ENCODE data around the gene DYTN. TPM values are rescaled to one million over a fixed set of nuclear protein-coding genes. Genes with fewer than 3 reads are reported as not detected.

The DYTN gene
- polyA plus RNA-seq, 3 donors from 2014 or later = not detected

DNA sequence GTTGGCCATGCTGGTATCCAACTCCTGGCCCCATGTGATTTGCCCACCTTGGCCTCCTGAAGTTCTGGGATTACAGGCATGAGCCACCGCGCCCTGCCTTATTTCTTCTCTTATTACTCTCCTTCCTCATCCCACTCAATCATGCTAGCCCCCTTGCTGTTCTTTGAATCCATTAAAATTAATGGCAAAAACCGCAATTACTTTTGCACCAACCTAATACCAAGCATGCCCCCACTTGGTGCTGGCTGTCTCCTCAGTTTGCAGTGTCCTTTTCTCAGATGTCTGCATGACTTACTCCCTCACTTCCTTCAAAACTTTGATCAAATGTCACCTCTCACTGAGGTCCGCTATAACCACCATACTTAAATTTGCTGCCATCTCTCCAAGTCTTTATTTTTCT lies 34.6 kb downstream of the DYTN start:
- H3K9me3 Mint-ChIP-seq = no peaks in the 10 kb centered on the region
- H3K36me3 Mint-ChIP-seq = no peaks in the 10 kb centered on the region

DNA sequence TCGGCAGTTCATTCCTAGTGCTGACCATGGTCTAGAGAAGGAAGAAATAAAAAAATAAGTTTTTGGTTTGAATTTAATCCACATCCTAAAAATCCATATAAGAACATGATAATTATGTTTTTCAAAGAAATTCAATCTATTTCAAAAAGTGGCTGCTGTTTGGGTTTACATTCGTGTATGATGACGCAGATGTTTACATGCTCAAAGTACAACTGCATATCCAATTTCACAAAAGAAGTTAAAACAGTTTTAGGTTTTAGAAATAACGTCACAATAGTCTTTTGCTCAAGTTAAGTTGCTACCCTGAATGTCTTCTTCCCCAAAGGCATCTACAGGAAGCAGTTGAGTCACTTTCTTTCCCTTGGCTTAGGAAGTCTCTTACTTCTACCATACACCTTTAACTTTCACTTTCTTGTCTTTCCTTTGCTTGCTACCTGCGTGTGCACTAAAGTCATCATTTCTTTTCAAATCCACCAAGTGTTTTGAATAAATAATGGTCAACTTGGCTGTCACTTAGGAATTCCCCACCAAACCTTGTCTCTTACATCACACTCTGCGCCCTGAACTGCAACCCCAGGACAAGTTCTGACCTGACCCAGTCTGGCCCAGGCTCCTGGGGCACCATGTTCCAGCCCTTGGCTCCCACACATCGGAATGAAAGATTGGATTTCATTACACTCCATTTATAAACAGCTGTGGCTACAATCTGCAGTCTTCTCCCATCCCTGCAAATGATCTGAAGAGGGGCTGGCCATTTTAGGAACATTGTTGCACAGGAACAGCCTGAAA lies 47.5 kb downstream of the DYTN start:
- no peaks in the 10 kb centered on the region for H3K4me1 Mint-ChIP-seq
- no peaks in the 10 kb centered on the region for H3K9me3 Mint-ChIP-seq
- no peak overlapping the region for H3K4me3 Mint-ChIP-seq
- no peak overlapping the region for H3K27ac Mint-ChIP-seq
- no peaks in the 10 kb centered on the region for H3K36me3 Mint-ChIP-seq
- DNase-seq = no peak
- H3K27me3 Mint-ChIP-seq (ENCODE audit: low read depth in 3 of 3) = peaks cover 0 to 10% (median 5%) of the 10 kb centered on the region in 3 donors

More for the DNA sequence above, 34.6 kb downstream of the DYTN start:
- no peak overlapping the region for H3K27ac Mint-ChIP-seq
- no peak overlapping the region for H3K4me3 Mint-ChIP-seq
- no peaks in the 10 kb centered on the region for H3K4me1 Mint-ChIP-seq
- peaks cover 2 to 6% (median 2%) of the 10 kb centered on the region in 3 donors for H3K27me3 Mint-ChIP-seq (ENCODE audit: low read depth in 3 of 3)
- no peak for DNase-seq

- Mint-ChIP-seq H3K9me3 (no peaks in the 10 kb centered on the region), H3K36me3 (no peaks in the 10 kb centered on the region), H3K4me1 (no peaks in the 10 kb centered on the region), H3K27me3 (ENCODE audit: low read depth in 3 of 3) (peaks cover 0 to 16% (median 0%) of the 10 kb centered on the region in 3 donors), H3K27ac (no peak overlapping the region), H3K4me3 (no peak overlapping the region)
- DNase-seq = no peak
Measured at GRCh38 chr2:206665251-206665650, 52.9 kb downstream of the DYTN start.

GRCh38 chr2:206657087-206657486 lies 61.1 kb downstream of the DYTN start:
- no peaks in the 10 kb centered on the region for H3K4me1 Mint-ChIP-seq
- no peak overlapping the region for H3K27ac Mint-ChIP-seq
- peaks cover 0 to 5% (median 0%) of the 10 kb centered on the region in 3 donors for H3K36me3 Mint-ChIP-seq
- DNase-seq = no peak
- peaks cover 0 to 13% (median 7%) of the 10 kb centered on the region in 6 donors for H3K9me3 Mint-ChIP-seq
- H3K4me3 Mint-ChIP-seq = no peak overlapping the region
- peaks cover 0 to 13% (median 9%) of the 10 kb centered on the region in 3 donors for H3K27me3 Mint-ChIP-seq (ENCODE audit: low read depth in 3 of 3)

DNA sequence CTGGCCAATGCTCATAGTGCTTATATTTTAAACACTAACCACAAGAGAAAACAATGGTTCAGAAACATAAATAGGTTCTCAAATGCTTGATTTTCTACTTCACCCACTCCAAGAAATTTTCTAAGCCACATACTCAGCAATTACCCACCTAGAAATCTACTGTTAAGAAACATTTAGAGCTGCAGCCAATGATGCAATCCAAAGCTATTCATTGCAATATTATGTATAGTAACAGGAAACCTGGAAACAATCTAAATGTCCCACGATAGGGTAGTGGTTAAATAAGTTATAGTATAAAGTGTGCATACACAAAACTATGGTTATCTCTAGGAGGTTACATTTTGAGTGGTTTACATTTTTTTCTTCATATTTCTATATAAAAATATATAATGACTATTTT lies 70.2 kb downstream of the DYTN start:
- no peak overlapping the region for H3K27ac Mint-ChIP-seq
- peaks cover 0 to 5% (median 0%) of the 10 kb centered on the region in 3 donors for H3K27me3 Mint-ChIP-seq (ENCODE audit: low read depth in 3 of 3)
- H3K4me1 Mint-ChIP-seq = no peaks in the 10 kb centered on the region
- no peak overlapping the region for H3K4me3 Mint-ChIP-seq
- H3K9me3 Mint-ChIP-seq = peaks cover 0 to 2% (median 0%) of the 10 kb centered on the region in 6 donors
- no peaks in the 10 kb centered on the region for H3K36me3 Mint-ChIP-seq
- DNase-seq = no peak

DNA sequence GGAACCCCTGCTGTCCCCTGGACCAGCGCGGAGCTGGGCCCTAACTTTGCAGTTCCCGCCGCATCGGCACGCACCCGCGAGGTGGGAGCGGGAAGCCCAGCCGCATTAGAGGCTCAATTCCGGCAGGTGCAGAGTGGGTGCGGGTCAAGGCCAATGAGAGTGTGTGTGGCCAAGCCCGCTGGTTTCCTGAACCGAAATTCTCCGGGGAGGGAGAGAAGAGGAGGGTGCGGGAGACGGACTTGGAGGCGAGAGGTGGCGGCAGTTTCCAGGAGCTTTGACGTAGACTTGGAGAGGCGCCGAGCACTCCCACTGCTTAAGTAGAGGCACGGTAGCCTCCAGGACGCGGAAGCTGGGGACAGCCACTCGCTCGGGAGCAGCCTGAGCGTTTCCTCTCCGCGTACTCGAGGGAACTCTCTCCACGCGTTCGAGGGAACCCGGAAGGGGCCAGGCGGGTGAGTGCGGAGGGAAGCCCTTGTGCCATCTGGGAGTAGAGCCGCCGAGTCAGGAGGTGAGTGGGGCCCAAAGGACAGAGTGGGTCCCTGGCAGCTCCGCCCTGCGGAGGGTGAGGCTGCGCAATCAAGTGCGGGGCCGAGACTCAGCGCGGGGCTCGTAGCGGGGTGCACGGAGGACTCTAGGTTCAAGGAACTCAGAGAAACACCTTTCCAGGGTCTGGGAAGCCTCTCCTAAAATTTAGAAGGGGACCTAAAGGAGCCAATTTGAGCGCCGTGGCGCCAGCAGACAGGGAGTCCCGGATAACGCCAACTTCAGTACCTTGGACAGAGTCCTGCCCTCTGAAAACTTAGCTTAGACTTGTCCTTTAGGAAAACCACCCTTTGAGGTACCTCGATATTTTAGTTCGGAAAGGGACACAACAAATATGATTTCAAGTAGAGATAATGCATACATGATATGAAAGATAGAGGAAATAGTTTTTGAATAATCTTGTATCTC lies 75.8 kb downstream of the DYTN start, which contains the start of gene FAM237A:
TSS of gene FAM237A (plus strand) at position 413 of the 951 bp plus-strand sequence. CDS start 1,750 bp downstream, outside the sequence.
- Mint-ChIP-seq H3K9me3 (peaks cover 0 to 2% (median 0%) of the 10 kb centered on the region in 6 donors), H3K36me3 (no peaks in the 10 kb centered on the region), H3K27me3 (ENCODE audit: low read depth in 3 of 3) (peaks cover 0 to 10% (median 4%) of the 10 kb centered on the region in 3 donors), H3K4me1 (no peaks in the 10 kb centered on the region), H3K27ac (no peak within 1 kb of the TSS), H3K4me3 (no peak within 1 kb of the TSS)
- DNase-seq = peak in 1 of 3 donors; percentile 3

DNA sequence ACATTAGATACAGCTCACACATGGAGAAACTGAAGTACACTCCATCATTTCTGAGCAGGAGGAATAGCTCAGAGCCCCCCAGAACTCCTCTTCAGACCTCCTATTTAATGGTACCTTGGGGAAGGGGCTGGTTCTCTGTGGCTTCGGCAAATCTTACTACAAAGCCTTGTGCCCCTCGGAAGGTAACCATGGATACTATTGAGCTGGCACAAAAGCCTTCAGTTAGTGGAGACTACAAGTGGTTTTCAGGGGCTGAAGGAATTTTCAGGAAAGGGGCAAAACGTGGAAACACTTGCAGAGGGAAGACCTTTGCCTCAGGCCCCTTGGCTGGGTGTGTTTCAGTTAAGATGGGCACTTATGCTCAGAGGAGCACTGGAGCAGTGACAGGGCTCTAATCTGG lies 77.0 kb downstream of the DYTN start:
- Mint-ChIP-seq H3K4me3 (no peak overlapping the region), H3K4me1 (no peaks in the 10 kb centered on the region), H3K36me3 (no peaks in the 10 kb centered on the region), H3K27me3 (ENCODE audit: low read depth in 3 of 3) (peaks cover 0 to 9% (median 4%) of the 10 kb centered on the region in 3 donors), H3K27ac (no peak overlapping the region), H3K9me3 (peaks cover 0 to 2% (median 0%) of the 10 kb centered on the region in 6 donors)
- no peak for DNase-seq

GRCh38 chr2:206639636-206640035 lies 78.6 kb downstream of the DYTN start:
- no peak for DNase-seq
- peaks cover 0 to 2% (median 0%) of the 10 kb centered on the region in 6 donors for H3K9me3 Mint-ChIP-seq
- no peaks in the 10 kb centered on the region for H3K4me1 Mint-ChIP-seq
- H3K27ac Mint-ChIP-seq = no peak overlapping the region
- H3K4me3 Mint-ChIP-seq = no peak overlapping the region
- peaks cover 0 to 10% (median 4%) of the 10 kb centered on the region in 3 donors for H3K27me3 Mint-ChIP-seq (ENCODE audit: low read depth in 3 of 3)
- no peaks in the 10 kb centered on the region for H3K36me3 Mint-ChIP-seq

DNA sequence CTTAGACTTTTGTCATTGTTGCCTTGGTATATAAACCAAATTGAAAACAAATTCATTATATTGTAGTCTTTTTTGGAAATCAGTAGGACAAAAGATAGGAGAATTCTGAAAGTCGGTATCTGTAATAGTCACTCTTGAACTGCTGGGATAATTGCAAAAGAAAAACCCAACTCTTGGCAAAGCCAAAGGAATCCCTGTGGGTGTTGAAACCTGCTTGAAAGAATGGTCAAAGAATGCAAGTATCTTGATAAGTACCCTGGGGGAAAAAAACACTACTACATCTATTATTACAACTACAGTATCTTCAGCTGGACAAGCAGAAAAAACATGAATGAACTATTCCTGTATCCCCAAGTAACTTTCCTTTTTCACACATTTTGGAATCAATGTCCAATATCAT lies 83.2 kb downstream of the DYTN start:
- no peaks in the 10 kb centered on the region for H3K36me3 Mint-ChIP-seq
- H3K27me3 Mint-ChIP-seq (ENCODE audit: low read depth in 3 of 3) = peaks cover 0 to 2% (median 2%) of the 10 kb centered on the region in 3 donors
- H3K4me3 Mint-ChIP-seq = no peak overlapping the region
- no peaks in the 10 kb centered on the region for H3K4me1 Mint-ChIP-seq
- no peak for DNase-seq
- H3K27ac Mint-ChIP-seq = no peak overlapping the region
- peaks cover 0 to 2% (median 0%) of the 10 kb centered on the region in 6 donors for H3K9me3 Mint-ChIP-seq

DNA sequence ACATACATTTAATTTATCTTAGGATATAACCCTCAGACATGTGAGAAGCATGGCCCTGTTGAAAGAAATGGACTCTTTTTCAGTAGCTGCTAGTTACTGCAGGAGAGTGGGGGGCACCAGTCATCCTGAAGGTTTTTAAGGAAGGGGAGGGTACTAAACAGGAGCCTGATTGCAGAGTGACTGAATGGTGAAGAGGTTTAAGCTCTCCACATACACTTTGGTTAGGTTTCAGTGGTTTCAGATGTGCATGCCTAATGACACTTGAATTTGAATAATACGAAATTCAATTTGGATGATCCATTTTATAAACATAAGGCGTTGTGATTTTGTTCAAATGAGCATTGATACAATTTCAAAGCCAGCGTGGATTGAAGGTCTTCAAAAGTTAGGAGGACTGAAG lies 86.9 kb downstream of the DYTN start:
- no peak for DNase-seq
- no peak overlapping the region for H3K27ac Mint-ChIP-seq
- no peaks in the 10 kb centered on the region for H3K36me3 Mint-ChIP-seq
- peaks cover 0 to 8% (median 0%) of the 10 kb centered on the region in 6 donors for H3K9me3 Mint-ChIP-seq
- H3K27me3 Mint-ChIP-seq (ENCODE audit: low read depth in 3 of 3) = peaks cover 0 to 6% (median 4%) of the 10 kb centered on the region in 3 donors
- no peak overlapping the region for H3K4me3 Mint-ChIP-seq
- H3K4me1 Mint-ChIP-seq = no peaks in the 10 kb centered on the region

DNA sequence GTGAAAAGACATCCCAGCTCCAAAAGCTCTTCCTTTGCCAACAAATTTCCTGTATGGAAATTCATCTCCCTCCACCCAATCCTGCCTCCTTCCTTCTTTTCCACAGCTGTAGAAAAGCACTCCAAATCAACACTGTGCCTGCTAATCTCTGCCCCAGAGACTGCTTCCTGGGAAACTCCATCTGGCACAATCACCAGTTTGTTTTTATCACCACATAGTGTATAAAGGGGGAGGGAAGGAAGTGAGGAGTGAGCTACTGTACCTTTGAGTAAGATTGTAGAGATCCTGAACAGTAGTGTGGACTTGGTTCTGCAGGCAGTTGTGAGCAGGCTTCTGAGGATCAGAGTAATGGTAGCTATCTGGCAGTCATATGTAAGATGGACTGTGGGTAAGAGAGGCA lies 90.6 kb downstream of the DYTN start:
- peaks cover 0 to 12% (median 1%) of the 10 kb centered on the region in 6 donors for H3K9me3 Mint-ChIP-seq
- H3K4me3 Mint-ChIP-seq = no peak overlapping the region
- no peak overlapping the region for H3K27ac Mint-ChIP-seq
- no peak for DNase-seq
- peaks cover 0 to 8% (median 2%) of the 10 kb centered on the region in 3 donors for H3K27me3 Mint-ChIP-seq (ENCODE audit: low read depth in 3 of 3)
- H3K36me3 Mint-ChIP-seq = no peaks in the 10 kb centered on the region
- H3K4me1 Mint-ChIP-seq = no peaks in the 10 kb centered on the region

- Mint-ChIP-seq H3K4me1 (no peaks in the 10 kb centered on the region), H3K9me3 (peaks cover 0 to 12% (median 1%) of the 10 kb centered on the region in 6 donors), H3K27ac (no peak overlapping the region), H3K36me3 (no peaks in the 10 kb centered on the region), H3K27me3 (ENCODE audit: low read depth in 3 of 3) (peaks cover 0 to 8% (median 2%) of the 10 kb centered on the region in 3 donors), H3K4me3 (no peak overlapping the region)
- DNase-seq = no peak
Measured at GRCh38 chr2:206626108-206626507, 92.1 kb downstream of the DYTN start.

DNA sequence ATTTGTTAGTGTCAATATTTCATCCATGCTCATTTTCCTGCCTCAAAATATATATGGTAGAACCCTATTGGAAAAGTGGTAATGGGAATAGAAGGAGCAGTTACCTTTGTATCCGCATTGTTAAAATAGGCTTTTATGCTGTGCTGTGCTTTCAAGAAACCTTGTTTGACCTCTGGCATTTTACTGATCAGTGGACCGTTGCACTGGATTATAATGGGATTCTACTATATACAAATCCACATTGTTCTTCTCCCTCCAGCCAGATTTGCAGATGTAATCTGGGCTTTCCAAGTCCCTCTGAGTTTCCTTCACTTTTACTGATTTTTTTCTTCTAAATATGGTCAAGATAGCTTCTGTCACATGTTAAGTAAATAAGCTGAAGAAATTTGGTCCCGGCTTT lies 99.2 kb downstream of the DYTN start:
- no peak overlapping the region for H3K27ac Mint-ChIP-seq
- no peaks in the 10 kb centered on the region for H3K36me3 Mint-ChIP-seq
- peaks cover 0 to 3% (median 0%) of the 10 kb centered on the region in 6 donors for H3K9me3 Mint-ChIP-seq
- DNase-seq = no peak
- no peaks in the 10 kb centered on the region for H3K4me1 Mint-ChIP-seq
- no peaks in the 10 kb centered on the region for H3K27me3 Mint-ChIP-seq (ENCODE audit: low read depth in 3 of 3)
- H3K4me3 Mint-ChIP-seq = no peak overlapping the region

DNA sequence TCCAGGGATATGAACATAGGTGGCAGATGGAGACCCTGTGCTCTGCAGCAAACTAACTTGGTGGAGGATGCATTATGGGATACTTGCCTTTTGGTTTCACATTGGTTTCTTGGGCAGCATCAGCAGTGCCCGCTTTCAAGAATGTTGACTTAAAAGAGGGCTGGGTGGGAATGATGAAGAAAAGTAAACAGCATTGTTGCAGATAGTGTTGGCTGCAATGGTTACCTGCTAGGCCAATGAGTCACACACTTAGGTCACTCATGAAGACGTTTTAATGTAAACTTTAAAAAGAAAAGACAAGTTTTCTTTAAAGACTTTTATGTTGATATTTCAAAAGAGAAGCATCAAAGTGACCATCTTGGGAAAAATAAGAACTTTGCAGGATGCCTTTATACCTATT lies 102.0 kb downstream of the DYTN start:
- Mint-ChIP-seq H3K4me3 (no peak overlapping the region), H3K36me3 (no peaks in the 10 kb centered on the region), H3K27ac (no peak overlapping the region), H3K4me1 (no peaks in the 10 kb centered on the region), H3K9me3 (peaks cover 0 to 3% (median 0%) of the 10 kb centered on the region in 6 donors), H3K27me3 (ENCODE audit: low read depth in 3 of 3) (peaks cover 0 to 2% (median 0%) of the 10 kb centered on the region in 3 donors)
- no peak for DNase-seq

All from immature natural killer cell (primary cell).